ENCODE measurements around the gene ANKRD52.

The ANKRD52 gene

DNA sequence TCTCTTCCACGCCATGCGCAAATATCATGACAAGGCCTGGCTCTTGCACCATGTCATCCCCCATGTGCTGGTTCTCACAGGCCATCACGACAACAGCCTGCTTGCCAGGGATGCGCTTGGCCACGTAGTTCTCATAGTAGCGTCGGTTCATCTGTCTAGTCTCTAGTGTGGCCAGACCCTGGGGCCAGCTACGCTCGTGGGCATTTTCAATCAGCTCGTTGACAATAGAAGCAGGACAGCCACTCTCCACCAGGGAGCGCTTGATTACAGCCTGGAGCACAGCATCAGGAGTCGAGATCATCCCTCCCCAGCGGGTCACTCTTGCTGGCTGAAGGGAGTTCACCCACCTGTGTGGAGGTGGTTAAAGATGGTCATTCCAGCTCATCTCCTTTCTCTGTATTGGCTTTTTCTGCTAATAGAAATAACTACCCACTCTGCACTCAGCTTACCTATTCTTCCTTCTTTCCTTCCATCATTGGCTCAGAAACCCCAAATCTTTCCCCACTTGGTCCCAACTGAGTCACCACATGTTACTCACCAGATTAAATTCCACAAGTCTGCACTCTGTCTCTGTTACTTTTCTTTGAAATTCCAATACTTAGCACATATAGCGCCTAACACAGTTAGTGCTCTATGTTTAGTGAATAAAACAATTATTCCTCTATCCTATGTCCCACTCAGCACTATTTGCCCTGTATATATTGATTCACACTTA is 51.6 kb downstream of the ANKRD52 start:
- H3K27ac ChIP-seq: peak overlapping the region; percentile 23; the same call in 1 of the 2 replicates
- TF ChIP-seq, protein P1, sequence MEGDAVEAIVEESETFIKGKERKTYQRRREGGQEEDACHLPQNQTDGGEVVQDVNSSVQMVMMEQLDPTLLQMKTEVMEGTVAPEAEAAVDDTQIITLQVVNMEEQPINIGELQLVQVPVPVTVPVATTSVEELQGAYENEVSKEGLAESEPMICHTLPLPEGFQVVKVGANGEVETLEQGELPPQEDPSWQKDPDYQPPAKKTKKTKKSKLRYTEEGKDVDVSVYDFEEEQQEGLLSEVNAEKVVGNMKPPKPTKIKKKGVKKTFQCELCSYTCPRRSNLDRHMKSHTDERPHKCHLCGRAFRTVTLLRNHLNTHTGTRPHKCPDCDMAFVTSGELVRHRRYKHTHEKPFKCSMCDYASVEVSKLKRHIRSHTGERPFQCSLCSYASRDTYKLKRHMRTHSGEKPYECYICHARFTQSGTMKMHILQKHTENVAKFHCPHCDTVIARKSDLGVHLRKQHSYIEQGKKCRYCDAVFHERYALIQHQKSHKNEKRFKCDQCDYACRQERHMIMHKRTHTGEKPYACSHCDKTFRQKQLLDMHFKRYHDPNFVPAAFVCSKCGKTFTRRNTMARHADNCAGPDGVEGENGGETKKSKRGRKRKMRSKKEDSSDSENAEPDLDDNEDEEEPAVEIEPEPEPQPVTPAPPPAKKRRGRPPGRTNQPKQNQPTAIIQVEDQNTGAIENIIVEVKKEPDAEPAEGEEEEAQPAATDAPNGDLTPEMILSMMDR (conservative IDR thresholded peaks at IDR 0.05; ENCODE audit: low read depth): peak; percentile 55
- POLR2A ChIA-PET (ENCODE audit: low non-redundant PET): no interaction called here
- CTCF ChIA-PET: interaction anchor here (0.5 to 1.9 kb wide), 8 partner anchors 8 to 31 kb away, joined by 3 to 8 read pairs (median 5); partner anchors contain the start of genes RNF41 and SMARCC2
- peak; percentile 36 for DNase-seq (ENCODE audit: low spot score)

- POLR2A ChIA-PET (ENCODE audit: low non-redundant PET): interaction anchor here (1.0 kb wide), 1 partner anchor 16 kb away, joined by 3 read pairs; the partner anchor contains the start of gene RNF41
- CTCF ChIA-PET: interaction anchor here (0.6 to 1.9 kb wide), 6 partner anchors 9 to 156 kb away, joined by 3 to 8 read pairs (median 4); partner anchors contain the start of genes ANKRD52 and SMARCC2
Measured at GRCh38 chr12:56205445-56205844, 52.7 kb downstream of the ANKRD52 start.

DNA sequence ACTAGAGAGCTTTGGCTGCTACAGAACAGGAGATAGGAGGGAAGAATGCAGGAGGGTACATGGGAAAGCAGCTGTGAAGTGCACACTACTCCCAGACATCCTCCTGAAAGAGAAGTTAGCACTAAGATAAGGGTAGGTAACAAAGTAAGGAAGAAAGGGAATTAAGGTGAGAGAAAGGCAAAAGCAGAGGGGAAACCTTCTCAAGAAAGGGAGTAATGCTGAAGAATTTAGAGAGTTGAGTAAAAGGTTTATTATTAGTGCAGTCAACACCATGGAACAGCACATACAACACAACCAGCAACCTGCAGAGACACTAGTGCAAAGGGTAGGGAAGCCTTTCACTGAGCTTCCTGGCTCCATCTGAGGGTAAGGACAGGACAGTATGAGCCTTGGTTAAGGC is 53.9 kb downstream of the ANKRD52 start:
- POLR2A ChIA-PET (ENCODE audit: low non-redundant PET): no interaction called here
- no peak overlapping the region for H3K27ac ChIP-seq
- TF ChIP-seq, protein P1 (conservative IDR thresholded peaks at IDR 0.05; ENCODE audit: low read depth): no peak
- CTCF ChIA-PET: interaction anchor here (0.6 to 0.7 kb wide), 3 partner anchors 33 to 381 kb away, joined by 3 to 4 read pairs (median 4); no protein-coding TSS in a partner anchor
- DNase-seq (ENCODE audit: low spot score): no peak

More at GRCh38 chr12:56205445-56205844, 52.7 kb downstream of the ANKRD52 start:
- H3K27ac ChIP-seq: no peak overlapping the region
- TF ChIP-seq, protein P1 (conservative IDR thresholded peaks at IDR 0.05; ENCODE audit: low read depth): no peak
- no peak for DNase-seq (ENCODE audit: low spot score)

DNA sequence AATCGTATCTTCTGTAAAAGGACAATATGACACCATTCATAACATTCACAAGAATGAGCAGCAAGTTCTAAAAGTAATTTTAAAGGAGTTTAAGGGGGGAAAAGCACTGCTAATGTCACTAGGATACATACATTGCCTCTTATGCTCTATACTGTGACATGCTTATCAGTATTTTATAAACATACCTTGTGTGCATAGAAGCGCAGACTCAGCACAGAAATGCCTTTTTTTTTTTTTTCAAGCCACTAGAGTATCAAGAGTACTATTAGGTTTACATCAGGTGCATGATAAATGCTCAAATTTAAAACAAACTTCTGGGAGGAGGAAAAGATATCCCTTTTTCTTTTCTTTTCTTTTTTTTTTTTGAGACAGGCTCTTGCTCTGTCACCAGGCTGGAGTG is 55.3 kb downstream of the ANKRD52 start:
- ChIA-PET CTCF (interaction anchor here (3.1 kb wide), 1 partner anchor 13 kb away, joined by 11 read pairs; the partner anchor contains the start of gene SMARCC2), POLR2A (ENCODE audit: low non-redundant PET) (interaction anchor here (0.6 kb wide), 1 partner anchor 27 kb away, joined by 4 read pairs; the partner anchor contains the start of gene SLC39A5)
- TF ChIP-seq, protein P1 (conservative IDR thresholded peaks at IDR 0.05; ENCODE audit: low read depth): no peak
- no peak for DNase-seq (ENCODE audit: low spot score)
- H3K27ac ChIP-seq: no peak overlapping the region

GRCh38 chr12:56202366-56202765 is 55.8 kb downstream of the ANKRD52 start:
- CTCF ChIA-PET: interaction anchor here (0.6 to 3.1 kb wide), 2 partner anchors 13 to 472 kb away, joined by 3 to 11 read pairs; partner anchors contain the start of gene SMARCC2
- POLR2A ChIA-PET (ENCODE audit: low non-redundant PET): interaction anchor here (0.6 to 1.4 kb wide), 2 partner anchors 19 to 28 kb away, joined by 4 to 7 read pairs; partner anchors contain the start of genes RNF41 and SLC39A5
- no peak for DNase-seq (ENCODE audit: low spot score)
- TF ChIP-seq, protein P1 (conservative IDR thresholded peaks at IDR 0.05; ENCODE audit: low read depth): no peak
- H3K27ac ChIP-seq: no peak overlapping the region

DNA sequence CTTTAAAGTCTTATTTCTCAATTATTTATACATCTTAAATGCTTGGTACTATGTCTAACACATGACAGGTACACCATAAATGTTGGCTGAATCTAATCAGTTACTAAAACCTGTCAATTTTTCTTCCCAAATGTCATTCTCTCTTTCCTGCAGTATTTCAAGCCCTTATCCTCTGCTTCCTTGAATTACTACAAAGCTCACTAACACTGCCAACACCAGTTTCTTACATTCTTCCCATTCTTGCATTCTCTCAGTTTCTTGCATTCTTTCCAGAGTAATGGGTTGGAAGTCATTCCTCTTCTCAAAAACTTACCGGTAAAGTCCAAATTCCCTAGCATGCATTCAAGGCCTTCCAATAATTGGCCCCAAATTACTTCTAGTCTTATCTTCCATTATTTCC is 59.3 kb downstream of the ANKRD52 start:
- CTCF ChIA-PET: interaction anchor here (0.7 to 1.9 kb wide), 2 partner anchors 9 to 13 kb away, joined by 3 to 10 read pairs; partner anchors contain the start of gene SMARCC2
- POLR2A ChIA-PET (ENCODE audit: low non-redundant PET): no interaction called here
- TF ChIP-seq, protein P1 (conservative IDR thresholded peaks at IDR 0.05; ENCODE audit: low read depth): no peak
- no peak overlapping the region for H3K27ac ChIP-seq
- no peak for DNase-seq (ENCODE audit: low spot score)
